ENCODE measurements around the gene KIF26B.

Gene KIF26B

GRCh38 chr1:245201201-245201600, 46.4 kb downstream of the KIF26B start:
- Histone ChIP-seq H3K27ac (ENCODE audit: insufficient read depth in 1 of 2, low read depth in 1 of 2, low read length in 2 of 2, poor library complexity in 1 of 2, severe bottlenecking in 2 of 2) (no peak overlapping the region), H3K9me3 (ENCODE audit: control extremely low read depth in 1 of 5, control insufficient read depth in 4 of 5, insufficient read depth in 2 of 5, low read depth in 1 of 5, low read length in 4 of 5) (peaks cover 0 to 11% (median 4%) of the 10 kb centered on the region in 5 experiments), H3K4me3 (ENCODE audit: control insufficient read depth in 1 of 7, extremely low read depth in 1 of 7, insufficient read depth in 4 of 7, low read depth in 2 of 7, low read length in 6 of 7) (no peak overlapping the region), H3K36me3 (ENCODE audit: control insufficient read depth in 4 of 4, insufficient read depth in 4 of 4, low read length in 3 of 4) (no peaks in the 10 kb centered on the region), H3K27me3 (replicated peaks in 2 of 5; ENCODE audit: control insufficient read depth in 4 of 5, insufficient read depth in 5 of 5, low read length in 4 of 5) (no peaks in the 10 kb centered on the region), H3K4me1 (ENCODE audit: control extremely low read depth in 1 of 4, control insufficient read depth in 4 of 4, insufficient read depth in 4 of 4, low read length in 3 of 4) (peaks cover 0 to 25% (median 16%) of the 10 kb centered on the region in 4 experiments)
- WGBS (ENCODE audit: insufficient coverage): 100% methylated on average over 2 of the region's 4 CpGs
- ChIA-PET POLR2A (interaction anchor here (0.8 kb wide), 1 partner anchor 822 kb away, joined by 3 read pairs; no protein-coding TSS in a partner anchor), CTCF (no interaction called here)
- DNase-seq: no peak

GRCh38 chr1:245201827-245202226, 47.0 kb downstream of the KIF26B start:
- H3K9me3 ChIP-seq (ENCODE audit: control extremely low read depth in 1 of 5, control insufficient read depth in 4 of 5, insufficient read depth in 2 of 5, low read depth in 1 of 5, low read length in 4 of 5): peaks cover 0 to 16% (median 9%) of the 10 kb centered on the region in 5 experiments
- H3K27me3 ChIP-seq (replicated peaks in 2 of 5; ENCODE audit: control insufficient read depth in 4 of 5, insufficient read depth in 5 of 5, low read length in 4 of 5): no peaks in the 10 kb centered on the region
- no peaks in the 10 kb centered on the region for H3K36me3 ChIP-seq (ENCODE audit: control insufficient read depth in 4 of 4, insufficient read depth in 4 of 4, low read length in 3 of 4)
- 71% methylated on average over 4 of the region's 5 CpGs for WGBS (ENCODE audit: insufficient coverage)
- DNase-seq: no peak
- no peak overlapping the region for H3K4me3 ChIP-seq (ENCODE audit: control insufficient read depth in 1 of 7, extremely low read depth in 1 of 7, insufficient read depth in 4 of 7, low read depth in 2 of 7, low read length in 6 of 7)
- H3K4me1 ChIP-seq (ENCODE audit: control extremely low read depth in 1 of 4, control insufficient read depth in 4 of 4, insufficient read depth in 4 of 4, low read length in 3 of 4): peaks cover 0 to 25% (median 16%) of the 10 kb centered on the region in 4 experiments
- CTCF ChIA-PET: no interaction called here
- POLR2A ChIA-PET: interaction anchor here (0.8 kb wide), 1 partner anchor 821 kb away, joined by 3 read pairs; no protein-coding TSS in a partner anchor
- no peak overlapping the region for H3K27ac ChIP-seq (ENCODE audit: insufficient read depth in 1 of 2, low read depth in 1 of 2, low read length in 2 of 2, poor library complexity in 1 of 2, severe bottlenecking in 2 of 2)

GRCh38 chr1:245205396-245205795, 50.6 kb downstream of the KIF26B start:
- Histone ChIP-seq H3K36me3 (ENCODE audit: control insufficient read depth in 4 of 4, insufficient read depth in 4 of 4, low read length in 3 of 4) (no peaks in the 10 kb centered on the region), H3K4me1 (ENCODE audit: control extremely low read depth in 1 of 4, control insufficient read depth in 4 of 4, insufficient read depth in 4 of 4, low read length in 3 of 4) (peaks cover 0 to 14% (median 5%) of the 10 kb centered on the region in 4 experiments), H3K27me3 (replicated peaks in 2 of 5; ENCODE audit: control insufficient read depth in 4 of 5, insufficient read depth in 5 of 5, low read length in 4 of 5) (no peaks in the 10 kb centered on the region), H3K27ac (ENCODE audit: insufficient read depth in 1 of 2, low read depth in 1 of 2, low read length in 2 of 2, poor library complexity in 1 of 2, severe bottlenecking in 2 of 2) (no peak overlapping the region), H3K4me3 (ENCODE audit: control insufficient read depth in 1 of 7, extremely low read depth in 1 of 7, insufficient read depth in 4 of 7, low read depth in 2 of 7, low read length in 6 of 7) (no peak overlapping the region), H3K9me3 (ENCODE audit: control extremely low read depth in 1 of 5, control insufficient read depth in 4 of 5, insufficient read depth in 2 of 5, low read depth in 1 of 5, low read length in 4 of 5) (peaks cover 0 to 35% (median 23%) of the 10 kb centered on the region in 5 experiments)
- no peak for DNase-seq
- WGBS (ENCODE audit: insufficient coverage): no CpG with 5 or more reads among the region's 3 CpGs
- CTCF ChIA-PET: no interaction called here
- POLR2A ChIA-PET: no interaction called here

- no CpG with 5 or more reads among the region's 1 CpG for WGBS (ENCODE audit: insufficient coverage)
- ChIA-PET POLR2A (no interaction called here), CTCF (no interaction called here)
- Histone ChIP-seq H3K4me3 (ENCODE audit: control insufficient read depth in 1 of 7, extremely low read depth in 1 of 7, insufficient read depth in 4 of 7, low read depth in 2 of 7, low read length in 6 of 7) (no peak overlapping the region), H3K9me3 (ENCODE audit: control extremely low read depth in 1 of 5, control insufficient read depth in 4 of 5, insufficient read depth in 2 of 5, low read depth in 1 of 5, low read length in 4 of 5) (peaks cover 0 to 35% (median 23%) of the 10 kb centered on the region in 5 experiments), H3K27ac (ENCODE audit: insufficient read depth in 1 of 2, low read depth in 1 of 2, low read length in 2 of 2, poor library complexity in 1 of 2, severe bottlenecking in 2 of 2) (no peak overlapping the region), H3K27me3 (replicated peaks in 2 of 5; ENCODE audit: control insufficient read depth in 4 of 5, insufficient read depth in 5 of 5, low read length in 4 of 5) (peaks cover 0 to 2% (median 0%) of the 10 kb centered on the region in 5 experiments), H3K36me3 (ENCODE audit: control insufficient read depth in 4 of 4, insufficient read depth in 4 of 4, low read length in 3 of 4) (no peaks in the 10 kb centered on the region), H3K4me1 (ENCODE audit: control extremely low read depth in 1 of 4, control insufficient read depth in 4 of 4, insufficient read depth in 4 of 4, low read length in 3 of 4) (peaks cover 0 to 12% (median 5%) of the 10 kb centered on the region in 4 experiments)
- DNase-seq: no peak
Observed at GRCh38 chr1:245205864-245206263, 51.1 kb downstream of the KIF26B start.

- H3K27ac ChIP-seq (ENCODE audit: insufficient read depth in 1 of 2, low read depth in 1 of 2, low read length in 2 of 2, poor library complexity in 1 of 2, severe bottlenecking in 2 of 2): no peak overlapping the region
- ChIA-PET CTCF (no interaction called here), POLR2A (no interaction called here)
- WGBS (ENCODE audit: insufficient coverage): 99% methylated on average over 10 of the region's 11 CpGs
- H3K9me3 ChIP-seq (ENCODE audit: control extremely low read depth in 1 of 5, control insufficient read depth in 4 of 5, insufficient read depth in 2 of 5, low read depth in 1 of 5, low read length in 4 of 5): peaks cover 0 to 35% (median 23%) of the 10 kb centered on the region in 5 experiments
- no peaks in the 10 kb centered on the region for H3K4me1 ChIP-seq (ENCODE audit: control extremely low read depth in 1 of 4, control insufficient read depth in 4 of 4, insufficient read depth in 4 of 4, low read length in 3 of 4)
- no peak for DNase-seq
- H3K4me3 ChIP-seq (ENCODE audit: control insufficient read depth in 1 of 7, extremely low read depth in 1 of 7, insufficient read depth in 4 of 7, low read depth in 2 of 7, low read length in 6 of 7): no peak overlapping the region
- H3K27me3 ChIP-seq (replicated peaks in 2 of 5; ENCODE audit: control insufficient read depth in 4 of 5, insufficient read depth in 5 of 5, low read length in 4 of 5): peaks cover 0 to 2% (median 0%) of the 10 kb centered on the region in 5 experiments
- H3K36me3 ChIP-seq (ENCODE audit: control insufficient read depth in 4 of 4, insufficient read depth in 4 of 4, low read length in 3 of 4): no peaks in the 10 kb centered on the region
Observed at GRCh38 chr1:245207056-245207638, 52.4 kb downstream of the KIF26B start.

- WGBS (ENCODE audit: insufficient coverage): 94% methylated on average over 3 of the region's 6 CpGs
- no peak overlapping the region for H3K27ac ChIP-seq (ENCODE audit: insufficient read depth in 1 of 2, low read depth in 1 of 2, low read length in 2 of 2, poor library complexity in 1 of 2, severe bottlenecking in 2 of 2)
- ChIA-PET POLR2A (no interaction called here), CTCF (no interaction called here)
- no peaks in the 10 kb centered on the region for H3K36me3 ChIP-seq (ENCODE audit: control insufficient read depth in 4 of 4, insufficient read depth in 4 of 4, low read length in 3 of 4)
- H3K4me1 ChIP-seq (ENCODE audit: control extremely low read depth in 1 of 4, control insufficient read depth in 4 of 4, insufficient read depth in 4 of 4, low read length in 3 of 4): no peaks in the 10 kb centered on the region
- peaks cover 0 to 2% (median 0%) of the 10 kb centered on the region in 5 experiments for H3K27me3 ChIP-seq (replicated peaks in 2 of 5; ENCODE audit: control insufficient read depth in 4 of 5, insufficient read depth in 5 of 5, low read length in 4 of 5)
- H3K4me3 ChIP-seq (ENCODE audit: control insufficient read depth in 1 of 7, extremely low read depth in 1 of 7, insufficient read depth in 4 of 7, low read depth in 2 of 7, low read length in 6 of 7): no peak overlapping the region
- H3K9me3 ChIP-seq (ENCODE audit: control extremely low read depth in 1 of 5, control insufficient read depth in 4 of 5, insufficient read depth in 2 of 5, low read depth in 1 of 5, low read length in 4 of 5): peaks cover 0 to 35% (median 23%) of the 10 kb centered on the region in 5 experiments
- no peak for DNase-seq
Observed at GRCh38 chr1:245207801-245208200, 53.0 kb downstream of the KIF26B start.

- no peaks in the 10 kb centered on the region for H3K4me1 ChIP-seq (ENCODE audit: control extremely low read depth in 1 of 4, control insufficient read depth in 4 of 4, insufficient read depth in 4 of 4, low read length in 3 of 4)
- H3K4me3 ChIP-seq (ENCODE audit: control insufficient read depth in 1 of 7, extremely low read depth in 1 of 7, insufficient read depth in 4 of 7, low read depth in 2 of 7, low read length in 6 of 7): no peak overlapping the region
- peaks cover 0 to 2% (median 0%) of the 10 kb centered on the region in 5 experiments for H3K27me3 ChIP-seq (replicated peaks in 2 of 5; ENCODE audit: control insufficient read depth in 4 of 5, insufficient read depth in 5 of 5, low read length in 4 of 5)
- no peaks in the 10 kb centered on the region for H3K36me3 ChIP-seq (ENCODE audit: control insufficient read depth in 4 of 4, insufficient read depth in 4 of 4, low read length in 3 of 4)
- CTCF ChIA-PET: interaction anchor here (0.6 to 1.6 kb wide), 3 partner anchors 13 to 159 kb away, joined by 3 read pairs; no protein-coding TSS in a partner anchor
- POLR2A ChIA-PET: no interaction called here
- no peak overlapping the region for H3K27ac ChIP-seq (ENCODE audit: insufficient read depth in 1 of 2, low read depth in 1 of 2, low read length in 2 of 2, poor library complexity in 1 of 2, severe bottlenecking in 2 of 2)
- 98% methylated on average over 6 of the region's 13 CpGs for WGBS (ENCODE audit: insufficient coverage)
- DNase-seq: no peak
- peaks cover 0 to 34% (median 23%) of the 10 kb centered on the region in 5 experiments for H3K9me3 ChIP-seq (ENCODE audit: control extremely low read depth in 1 of 5, control insufficient read depth in 4 of 5, insufficient read depth in 2 of 5, low read depth in 1 of 5, low read length in 4 of 5)
Observed at GRCh38 chr1:245209658-245210435, 55.1 kb downstream of the KIF26B start.

All from common myeloid progenitor, CD34-positive (primary cell).